ENCODE results near the gene ATPAF2.

DNA sequence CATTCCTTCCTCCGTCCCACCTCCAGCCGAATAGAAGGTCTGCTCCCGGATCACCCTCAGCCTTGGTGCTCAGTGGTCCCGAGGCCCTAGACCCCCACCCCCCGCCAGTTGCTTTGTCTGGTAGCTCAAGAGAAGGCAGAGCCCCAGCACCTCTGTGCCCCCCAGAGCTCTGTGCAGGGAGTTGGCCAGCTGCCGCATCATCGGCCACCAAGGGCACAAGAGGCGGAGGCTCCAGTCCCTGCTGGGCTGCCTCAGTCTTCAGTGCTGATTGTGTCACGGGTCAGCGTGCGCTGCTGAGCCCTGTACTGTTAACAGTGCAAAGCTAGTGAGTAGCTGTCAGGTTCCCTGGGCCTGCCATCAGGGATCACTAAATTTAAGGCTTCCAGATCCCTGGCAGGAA lies 26.6 kb upstream of the ATPAF2 start:
- TF ChIP-seq CTCF (IDR thresholded peaks at IDR 0.05; ENCODE audit: extremely low read depth in 1 of 2, insufficient read depth in 1 of 2, low read depth in 1 of 2, low read length in 2 of 2) (no peak), EZH2 (IDR thresholded peaks at IDR 0.05; ENCODE audit: borderline replicate concordance, low read depth, low read length, severe bottlenecking) (no peak), POLR2A (IDR thresholded peaks at IDR 0.05; ENCODE audit: low read depth, low read length) (no peak), POLR2AphosphoS5 (IDR thresholded peaks at IDR 0.05; ENCODE audit: insufficient read depth, low read depth, low read length) (no peak), MYC (IDR thresholded peaks at IDR 0.05; ENCODE audit: low read depth, low read length) (no peak), FOS (IDR thresholded peaks at IDR 0.05; ENCODE audit: borderline replicate concordance, insufficient read depth, low read length) (no peak)

Data from endothelial cell of umbilical vein (primary cell).